Thoracic aorta (tissue), 2 donors: ENCODE data around the gene KRTAP10-3. TPM values are rescaled to one million over a fixed set of nuclear protein-coding genes. Genes with fewer than 3 reads are reported as not detected.

Source experiments
- ATAC-seq: fragments of 150-250 bp; one replicate; pipeline ENCODE4 v1.8.0; 2017; ENCODE audit warnings: low read depth; ENCODE audit not compliant: insufficient number of reproducible peaks, low FRiP score
- DNase-seq: peaks from one replicate; pipeline ENCODE4 v3.0.0-alpha.2; 2020; ENCODE audit warnings: low spot score
- H3K27ac ChIP-seq, 2 donors: fragments of 200-600 bp; sonication (generic); 1 replicate in 1 of 2; 2 replicates in 1 of 2; pipeline ENCODE4 v1.5.1; 2016; ENCODE audit warnings: mild to moderate bottlenecking in 2 of 2, moderate library complexity in 2 of 2
- H3K27me3 ChIP-seq: fragments of 200-600 bp; sonication (generic); replicated peaks from 2 replicates; pipeline ENCODE4 v1.6.0; 2016; ENCODE audit warnings: mild to moderate bottlenecking; ENCODE audit not compliant: insufficient read depth
- H3K36me3 ChIP-seq: fragments of 200-600 bp; sonication (generic); one replicate; pipeline ENCODE4 v1.5.1; 2016
- H3K4me1 ChIP-seq, 2 donors: fragments of 200-600 bp; sonication (generic); 1 replicate in 1 of 2; 2 replicates in 1 of 2; pipeline versions ENCODE4 v1.5.1 to v1.6.0; 2016; ENCODE audit warnings: low read depth in 2 of 2, mild to moderate bottlenecking in 1 of 2; ENCODE audit not compliant: control insufficient read depth in 1 of 2
- H3K4me3 ChIP-seq: fragments of 200-600 bp; sonication (generic); 2 replicates; pipeline ENCODE4 v1.5.1; 2016; ENCODE audit warnings: mild to moderate bottlenecking
- H3K9me3 ChIP-seq: fragments of 200-600 bp; sonication (generic); 2 replicates; pipeline ENCODE4 v1.5.1; 2016
- total RNA-seq, 2 donors: library from RNA; depleted of rRNA; stranded (reverse); fragments of >200 nt; gene quantifications; one replicate each; pipeline versions ENCODE4 v1.1.0 to v1.2.3, GENCODE V29; 2016
- TF ChIP-seq, protein P1 (sequence below): fragments of 200-600 bp; sonication (generic); IDR thresholded peaks from one replicate; pipeline ENCODE4 v1.5.1; 2019; ENCODE audit warnings: antibody characterized with exemption

Gene KRTAP10-3
- total RNA-seq, 2 donors from 2014 or later: not detected

- Histone ChIP-seq H3K4me1 (no peaks in the 10 kb centered on the region), H3K27me3 (no peaks in the 10 kb centered on the region), H3K4me3 (no peak overlapping the region), H3K27ac (no peak overlapping the region), H3K36me3 (no peaks in the 10 kb centered on the region), H3K9me3 (no peaks in the 10 kb centered on the region)
- no peak for ATAC-seq
- TF ChIP-seq, protein P1, sequence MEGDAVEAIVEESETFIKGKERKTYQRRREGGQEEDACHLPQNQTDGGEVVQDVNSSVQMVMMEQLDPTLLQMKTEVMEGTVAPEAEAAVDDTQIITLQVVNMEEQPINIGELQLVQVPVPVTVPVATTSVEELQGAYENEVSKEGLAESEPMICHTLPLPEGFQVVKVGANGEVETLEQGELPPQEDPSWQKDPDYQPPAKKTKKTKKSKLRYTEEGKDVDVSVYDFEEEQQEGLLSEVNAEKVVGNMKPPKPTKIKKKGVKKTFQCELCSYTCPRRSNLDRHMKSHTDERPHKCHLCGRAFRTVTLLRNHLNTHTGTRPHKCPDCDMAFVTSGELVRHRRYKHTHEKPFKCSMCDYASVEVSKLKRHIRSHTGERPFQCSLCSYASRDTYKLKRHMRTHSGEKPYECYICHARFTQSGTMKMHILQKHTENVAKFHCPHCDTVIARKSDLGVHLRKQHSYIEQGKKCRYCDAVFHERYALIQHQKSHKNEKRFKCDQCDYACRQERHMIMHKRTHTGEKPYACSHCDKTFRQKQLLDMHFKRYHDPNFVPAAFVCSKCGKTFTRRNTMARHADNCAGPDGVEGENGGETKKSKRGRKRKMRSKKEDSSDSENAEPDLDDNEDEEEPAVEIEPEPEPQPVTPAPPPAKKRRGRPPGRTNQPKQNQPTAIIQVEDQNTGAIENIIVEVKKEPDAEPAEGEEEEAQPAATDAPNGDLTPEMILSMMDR: no peak
- DNase-seq: no peak
These were observed 41.3 kb downstream of the KRTAP10-3 start for GRCh38 chr21:44517175-44517899.

DNA sequence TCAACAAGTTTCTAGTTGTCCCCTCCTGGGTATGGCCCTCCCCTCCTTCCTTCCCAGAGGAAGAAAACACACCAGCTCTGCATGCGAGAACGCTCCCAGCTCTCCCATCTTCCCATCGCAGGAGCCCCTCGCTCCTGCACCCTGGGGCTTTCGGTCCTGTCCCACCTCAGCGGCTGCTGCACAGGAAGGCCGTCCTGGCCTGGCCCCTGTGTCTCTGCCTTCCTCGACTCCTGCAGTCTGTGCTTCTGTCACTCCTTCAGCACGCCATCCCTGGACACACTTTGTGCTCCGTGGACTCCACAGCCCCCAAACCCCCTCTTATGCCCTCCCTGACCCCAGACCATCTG is 41.8 kb downstream of the KRTAP10-3 start:
- no peaks in the 10 kb centered on the region for H3K9me3 ChIP-seq
- ATAC-seq: no peak
- TF ChIP-seq, protein P1: no peak
- no peak overlapping the region for H3K27ac ChIP-seq
- H3K4me3 ChIP-seq: no peak overlapping the region
- H3K4me1 ChIP-seq: no peaks in the 10 kb centered on the region
- no peak for DNase-seq
- H3K36me3 ChIP-seq: no peaks in the 10 kb centered on the region
- no peaks in the 10 kb centered on the region for H3K27me3 ChIP-seq

DNA sequence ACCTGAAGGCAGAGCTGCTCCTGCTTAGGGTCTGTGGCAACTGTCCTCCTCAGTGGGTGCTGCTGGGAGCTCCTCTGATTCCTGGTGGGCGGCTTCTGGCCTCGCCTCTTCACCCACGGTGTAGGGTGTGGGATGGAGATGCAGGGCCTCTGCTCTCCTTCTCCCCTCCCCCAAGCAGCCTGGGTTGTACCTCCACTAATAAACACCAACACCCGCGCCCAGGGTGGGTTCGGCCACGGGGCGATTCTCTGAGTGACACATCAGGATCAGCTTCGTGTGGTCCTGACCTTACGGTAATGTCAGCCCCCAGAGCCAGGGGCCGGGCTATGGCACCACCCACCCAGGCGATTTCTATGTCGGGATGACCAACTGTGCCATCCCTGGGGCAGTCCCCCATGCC is 42.3 kb downstream of the KRTAP10-3 start:
- DNase-seq (no peak), ATAC-seq (no peak)
- H3K36me3 ChIP-seq: no peaks in the 10 kb centered on the region
- H3K27me3 ChIP-seq: no peaks in the 10 kb centered on the region
- TF ChIP-seq, protein P1: no peak
- H3K4me1 ChIP-seq: no peaks in the 10 kb centered on the region
- no peaks in the 10 kb centered on the region for H3K9me3 ChIP-seq
- H3K27ac ChIP-seq: no peak overlapping the region
- H3K4me3 ChIP-seq: no peak overlapping the region

GRCh38 chr21:44515359-44516165 is 43.0 kb downstream of the KRTAP10-3 start:
- no peaks in the 10 kb centered on the region for H3K27me3 ChIP-seq
- no peak for ATAC-seq
- TF ChIP-seq, protein P1: no peak
- H3K9me3 ChIP-seq: no peaks in the 10 kb centered on the region
- H3K36me3 ChIP-seq: no peaks in the 10 kb centered on the region
- no peak overlapping the region for H3K27ac ChIP-seq
- H3K4me1 ChIP-seq: peaks cover 0 to 2% of the 10 kb centered on the region in 2 donors
- no peak overlapping the region for H3K4me3 ChIP-seq
- no peak for DNase-seq

GRCh38 chr21:44514746-44515358 is 43.7 kb downstream of the KRTAP10-3 start:
- no peak for ATAC-seq

More at GRCh38 chr21:44514746-44515358, 43.7 kb downstream of the KRTAP10-3 start:
- TF ChIP-seq, protein P1: no peak
- no peak overlapping the region for H3K4me3 ChIP-seq
- H3K4me1 ChIP-seq: peaks cover 0 to 6% of the 10 kb centered on the region in 2 donors
- DNase-seq: no peak
- H3K27me3 ChIP-seq: no peaks in the 10 kb centered on the region
- no peaks in the 10 kb centered on the region for H3K9me3 ChIP-seq
- no peaks in the 10 kb centered on the region for H3K36me3 ChIP-seq
- no peak overlapping the region for H3K27ac ChIP-seq
